Uterus (tissue), 3 donors: ENCODE data around the gene MSL3B.

Experiments
- DNase-seq, 2 donors: peaks; one replicate each; pipeline ENCODE4 v3.0.0-alpha.2; 2019 to 2020
- H3K27ac ChIP-seq, 2 donors: fragments of 200-600 bp; sonication (generic); 1 replicate in 1 of 2; 2 replicates in 1 of 2; pipeline ENCODE4 v1.5.1; 2016 to 2018
- H3K27me3 ChIP-seq, 2 donors: fragments of 200-600 bp; sonication (generic); one replicate each; pipeline ENCODE4 v1.5.1; 2018 to 2019; ENCODE audit warnings: control low read depth in 1 of 2
- H3K36me3 ChIP-seq, 2 donors: fragments of 200-600 bp; sonication (generic); one replicate each; pipeline ENCODE4 v1.5.1; 2019; ENCODE audit warnings: control low read depth in 1 of 2
- H3K4me1 ChIP-seq, 2 donors: fragments of 200-600 bp; sonication (generic); one replicate each; pipeline ENCODE4 v1.5.1; 2018 to 2019; ENCODE audit warnings: control low read depth in 1 of 2
- H3K4me3 ChIP-seq, 2 donors: fragments of 200-600 bp; sonication (generic); 1 replicate in 1 of 2; 2 replicates in 1 of 2; pipeline ENCODE4 v1.5.1; 2018 to 2019; ENCODE audit warnings: mild to moderate bottlenecking in 1 of 2
- H3K9me3 ChIP-seq, 2 donors: fragments of 200-600 bp; sonication (generic); one replicate each; pipeline ENCODE4 v1.5.1; 2019; ENCODE audit warnings: control low read depth in 1 of 2
- CTCF ChIP-seq, 4 experiments: fragments of 200-600 bp in 2 of 4; fragments of 450-650 bp in 2 of 4; sonication (generic) in 2 of 4; IDR thresholded peaks; one replicate each; pipeline ENCODE4 v1.5.1; 2016 to 2019; ENCODE audit warnings: antibody characterized with exemption in 4 of 4, mild to moderate bottlenecking in 2 of 4, moderate library complexity in 1 of 4
- POLR2A ChIP-seq, 2 donors: fragments of 450-650 bp; IDR thresholded peaks; one replicate each; pipeline ENCODE4 v1.6.1; 2016; ENCODE audit warnings: antibody characterized with exemption in 2 of 2, mild to moderate bottlenecking in 1 of 2, moderate library complexity in 1 of 2
- intact Hi-C: fragments of 100-400 bp; cut with DNase I; formaldehyde crosslinking; loops from one replicate; pipeline ENCODE4 v1.15.1; 2023; ENCODE audit warnings: low total_unique reads
- donor health status: DM: yes; HTN: yes; CAD: no.

MSL3B gene

GRCh38 chr2:233853353-233853752 is 14.8 kb downstream of the MSL3B start:
- intact Hi-C loops, result no loop called here
- H3K9me3 ChIP-seq, result no peaks in the 10 kb centered on the region
- H3K27ac ChIP-seq, result no peak overlapping the region
- H3K4me3 ChIP-seq, result no peak overlapping the region
- no peak for DNase-seq
- no peaks in the 10 kb centered on the region for H3K27me3 ChIP-seq
- H3K36me3 ChIP-seq, result no peaks in the 10 kb centered on the region
- peaks cover 0 to 7% of the 10 kb centered on the region in 2 donors for H3K4me1 ChIP-seq
- no peak for TF ChIP-seq POLR2A (IDR thresholded peaks at IDR 0.05)
- TF ChIP-seq CTCF (IDR thresholded peaks at IDR 0.05), result no peak

GRCh38 chr2:233852056-233852455 is 16.1 kb downstream of the MSL3B start:
- intact Hi-C loops, result no loop called here
- TF ChIP-seq CTCF (IDR thresholded peaks at IDR 0.05) (no peak), POLR2A (IDR thresholded peaks at IDR 0.05) (no peak)
- H3K27me3 ChIP-seq, result no peaks in the 10 kb centered on the region
- H3K4me3 ChIP-seq, result no peak overlapping the region
- H3K27ac ChIP-seq, result no peak overlapping the region
- H3K4me1 ChIP-seq, result peaks cover 0 to 7% of the 10 kb centered on the region in 2 donors
- no peaks in the 10 kb centered on the region for H3K36me3 ChIP-seq
- no peak for DNase-seq
- no peaks in the 10 kb centered on the region for H3K9me3 ChIP-seq

GRCh38 chr2:233851169-233851568 is 17.0 kb downstream of the MSL3B start:
- intact Hi-C loops, result no loop called here

GRCh38 chr2:233850745-233851144 is 17.4 kb downstream of the MSL3B start:
- Histone ChIP-seq H3K9me3 (no peaks in the 10 kb centered on the region), H3K4me3 (no peak overlapping the region), H3K4me1 (peaks cover 0 to 7% of the 10 kb centered on the region in 2 donors), H3K27ac (no peak overlapping the region), H3K36me3 (no peaks in the 10 kb centered on the region), H3K27me3 (no peaks in the 10 kb centered on the region)
- no peak for TF ChIP-seq POLR2A (IDR thresholded peaks at IDR 0.05)
- no peak for TF ChIP-seq CTCF (IDR thresholded peaks at IDR 0.05)
- no peak for DNase-seq
- intact Hi-C loops, result no loop called here

More at GRCh38 chr2:233851169-233851568, 17.0 kb downstream of the MSL3B start:
- Histone ChIP-seq H3K36me3 (no peaks in the 10 kb centered on the region), H3K9me3 (no peaks in the 10 kb centered on the region), H3K27ac (no peak overlapping the region), H3K4me3 (no peak overlapping the region), H3K27me3 (no peaks in the 10 kb centered on the region), H3K4me1 (peaks cover 0 to 7% of the 10 kb centered on the region in 2 donors)
- no peak for DNase-seq
- TF ChIP-seq POLR2A (IDR thresholded peaks at IDR 0.05) (no peak), CTCF (IDR thresholded peaks at IDR 0.05) (no peak)

DNA sequence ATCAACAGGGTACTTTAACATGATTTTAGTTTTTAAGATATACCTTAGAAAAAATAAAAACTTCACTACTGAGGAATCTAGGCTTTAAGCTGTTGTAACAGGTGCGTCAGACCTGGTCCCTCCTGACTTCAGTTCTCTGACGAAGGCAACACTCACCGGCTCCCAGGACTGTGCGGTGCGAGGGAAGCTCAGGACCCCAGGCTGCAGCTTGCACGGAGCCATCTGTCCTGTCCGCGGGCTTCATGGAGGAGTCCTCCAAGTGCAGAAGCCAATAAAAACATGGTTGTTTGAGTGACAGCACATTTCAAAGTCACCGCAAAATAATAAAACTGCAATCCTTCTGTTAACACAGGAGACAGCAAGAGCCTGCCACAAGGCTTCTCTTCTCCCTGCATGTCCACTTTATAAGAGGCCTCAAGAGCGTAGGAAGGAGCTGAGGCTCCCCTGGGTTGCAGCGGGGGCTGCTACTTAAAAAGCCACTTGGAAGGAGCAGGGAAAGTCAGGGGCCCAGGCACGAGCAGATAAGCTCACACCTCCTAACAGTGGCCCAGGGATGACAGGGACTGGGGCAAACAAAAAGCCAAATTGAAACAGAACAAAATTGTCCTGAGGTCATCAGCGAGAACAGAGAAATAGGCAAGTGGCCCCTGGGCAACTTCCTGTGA is 18.4 kb downstream of the MSL3B start:
- no peak for TF ChIP-seq POLR2A (IDR thresholded peaks at IDR 0.05)
- intact Hi-C loops, result no loop called here
- Histone ChIP-seq H3K4me3 (no peak overlapping the region), H3K36me3 (no peaks in the 10 kb centered on the region), H3K27me3 (no peaks in the 10 kb centered on the region), H3K9me3 (no peaks in the 10 kb centered on the region), H3K27ac (no peak overlapping the region), H3K4me1 (peaks cover 0 to 7% of the 10 kb centered on the region in 2 donors)
- DNase-seq, result no peak
